ENCODE data around the gene PRR23C.

DNA sequence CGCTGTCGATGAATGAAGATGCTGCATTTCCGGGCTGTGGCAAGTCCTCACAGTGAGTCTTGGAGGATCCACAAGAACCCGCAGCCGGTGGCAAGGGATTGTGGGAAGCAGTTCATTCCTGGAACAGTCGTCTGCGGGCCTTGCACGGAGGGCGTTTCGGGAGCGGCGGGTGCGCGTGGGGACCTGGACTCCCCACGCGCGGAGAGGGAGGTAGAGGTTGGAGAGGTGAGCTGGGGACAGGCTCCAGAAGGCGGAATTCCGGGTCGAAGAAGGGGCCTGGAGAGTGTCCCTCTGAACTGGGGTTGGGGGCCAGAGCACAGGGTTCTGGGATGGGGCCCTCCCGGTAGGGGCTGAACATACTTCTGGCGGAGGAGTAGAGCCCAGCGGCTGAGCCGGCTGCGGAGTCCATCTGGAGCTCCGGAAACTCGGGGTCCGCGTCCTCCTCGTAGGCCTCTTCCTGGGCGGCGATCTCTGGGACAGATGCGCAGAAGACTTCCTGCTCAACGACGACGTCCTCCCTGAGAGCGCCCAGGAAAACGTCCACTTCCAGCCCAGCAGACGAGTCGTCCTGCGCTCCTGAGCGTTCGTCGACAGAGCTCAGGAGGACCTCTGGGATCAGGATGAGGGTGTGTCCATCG is 39.2 kb downstream of the PRR23C start:
- TF ChIP-seq EZH2 (IDR thresholded peaks at IDR 0.05) = no peak
- TF ChIP-seq POLR2AphosphoS5 (IDR thresholded peaks at IDR 0.05; ENCODE audit: borderline replicate concordance, low read depth, low read length) = no peak
